HEK293 (cell line): ENCODE data around the gene PRRT1B.

Source experiments
- CTCF ChIA-PET: fragments of 350-600 bp; formaldehyde crosslinking; extraction: SDS; loops from one replicate; lab custom pipeline; 2021; ENCODE audit warnings: antibody characterized with exemption; lab: Yijun Ruan, JAX
- POLR2A ChIA-PET: fragments of 300-600 bp; formaldehyde crosslinking; extraction: SDS; loops from one replicate; lab custom pipeline; 2020; ENCODE audit warnings: antibody characterized with exemption, inconsistent platforms; lab: Yijun Ruan, JAX
- H3K27ac ChIP-seq: fragments of 200-500 bp; sonication (Bioruptor generic); 2 replicates; pipeline ENCODE4 v1.5.1; 2014; ENCODE audit warnings: low read depth, low read length, control low read depth, inconsistent platforms; ENCODE audit errors: extremely low read depth
- H3K36me3 ChIP-seq, 2 experiments: fragments of 200-500 bp in 1 of 2; sonication (Bioruptor generic) in 1 of 2; 1 replicate in 1 of 2; 2 replicates in 1 of 2; pipeline ENCODE4 v1.5.1; 2014 to 2017; ENCODE audit warnings: inconsistent platforms in 2 of 2, low read length in 2 of 2; ENCODE audit not compliant: control insufficient read depth in 2 of 2, insufficient read depth in 1 of 2
- H3K4me1 ChIP-seq: fragments of 200-500 bp; sonication (Bioruptor generic); 2 replicates; pipeline ENCODE4 v1.5.1; 2014; ENCODE audit warnings: mild to moderate bottlenecking, low read length, inconsistent platforms; ENCODE audit not compliant: control insufficient read depth, insufficient read depth
- H3K4me3 ChIP-seq: 2 replicates; pipeline ENCODE4 v1.5.1; 2011; ENCODE audit warnings: low read depth, mild to moderate bottlenecking, control low read depth, low read length, moderate library complexity
- H3K9me3 ChIP-seq: fragments of 200-500 bp; sonication (Bioruptor generic); 2 replicates; pipeline ENCODE4 v1.5.1; 2014; ENCODE audit warnings: low read depth, low read length, inconsistent platforms; ENCODE audit not compliant: control insufficient read depth, insufficient read depth
- EGR2 ChIP-seq: fragments of 450-650 bp; formaldehyde crosslinking; IDR thresholded peaks from 2 replicates; pipeline ENCODE4 v1.5.1; 2016; ENCODE audit warnings: low read depth, missing biosample characterization, missing genetic modification characterization
- GFI1B ChIP-seq: fragments of 450-650 bp; formaldehyde crosslinking; IDR thresholded peaks from 2 replicates; pipeline ENCODE4 v1.5.1; 2016; ENCODE audit warnings: missing biosample characterization, missing genetic modification characterization
- GLIS1 ChIP-seq: fragments of 450-650 bp; formaldehyde crosslinking; IDR thresholded peaks from 2 replicates; pipeline ENCODE4 v1.5.1; 2016; ENCODE audit warnings: missing biosample characterization, missing genetic modification characterization
- KLF17 ChIP-seq: fragments of 450-650 bp; formaldehyde crosslinking; IDR thresholded peaks from 2 replicates; pipeline ENCODE4 v1.5.1; 2016; ENCODE audit warnings: missing biosample characterization, missing genetic modification characterization
- KLF8 ChIP-seq: fragments of 450-650 bp; formaldehyde crosslinking; IDR thresholded peaks from 2 replicates; pipeline ENCODE4 v1.5.1; 2016; ENCODE audit warnings: missing biosample characterization, missing genetic modification characterization
- SP3 ChIP-seq: fragments of 450-650 bp; formaldehyde crosslinking; IDR thresholded peaks from 2 replicates; pipeline ENCODE4 v1.5.1; 2016; ENCODE audit warnings: missing biosample characterization, missing genetic modification characterization
- WT1 ChIP-seq: fragments of 450-650 bp; formaldehyde crosslinking; IDR thresholded peaks from 2 replicates; pipeline ENCODE4 v1.5.1; 2016; ENCODE audit warnings: missing biosample characterization, missing genetic modification characterization
- ZFHX2 ChIP-seq: fragments of 450-650 bp; formaldehyde crosslinking; conservative IDR thresholded peaks from 2 replicates; pipeline ENCODE4 v1.5.1; 2016; ENCODE audit warnings: missing biosample characterization, missing genetic modification characterization
- ZFP37 ChIP-seq: fragments of 450-650 bp; formaldehyde crosslinking; IDR thresholded peaks from 2 replicates; pipeline ENCODE4 v1.5.1; 2016; ENCODE audit warnings: missing biosample characterization, missing genetic modification characterization
- ZFP69B ChIP-seq: fragments of 450-650 bp; formaldehyde crosslinking; IDR thresholded peaks from 2 replicates; pipeline ENCODE4 v1.5.1; 2016; ENCODE audit warnings: missing biosample characterization, missing genetic modification characterization
- ZNF121 ChIP-seq: fragments of 450-650 bp; formaldehyde crosslinking; IDR thresholded peaks from 2 replicates; pipeline ENCODE4 v1.5.1; 2016; ENCODE audit warnings: missing biosample characterization, missing genetic modification characterization
- ZNF146 ChIP-seq: fragments of 450-650 bp; formaldehyde crosslinking; IDR thresholded peaks from 2 replicates; pipeline ENCODE4 v1.5.1; 2016; ENCODE audit warnings: missing biosample characterization, missing genetic modification characterization
- ZNF221 ChIP-seq: fragments of 450-650 bp; formaldehyde crosslinking; IDR thresholded peaks from 2 replicates; pipeline ENCODE4 v1.5.1; 2017; ENCODE audit warnings: missing biosample characterization, missing genetic modification characterization, borderline replicate concordance
- ZNF292 ChIP-seq: fragments of 450-650 bp; formaldehyde crosslinking; IDR thresholded peaks from 2 replicates; pipeline ENCODE4 v1.5.1; 2016; ENCODE audit warnings: low read depth, missing biosample characterization, missing genetic modification characterization, borderline replicate concordance
- ZNF341 ChIP-seq: fragments of 450-650 bp; formaldehyde crosslinking; IDR thresholded peaks from 2 replicates; pipeline ENCODE4; 2016; ENCODE audit warnings: low read depth, missing biosample characterization, missing genetic modification characterization
- ZNF473 ChIP-seq: fragments of 450-650 bp; formaldehyde crosslinking; IDR thresholded peaks from 2 replicates; pipeline ENCODE4 v1.5.1; 2017; ENCODE audit warnings: missing biosample characterization, missing genetic modification characterization
- ZNF544 ChIP-seq: fragments of 450-650 bp; formaldehyde crosslinking; IDR thresholded peaks from 2 replicates; pipeline ENCODE4 v1.5.0; 2017; ENCODE audit warnings: missing biosample characterization, missing genetic modification characterization
- ZNF558 ChIP-seq: fragments of 450-650 bp; formaldehyde crosslinking; IDR thresholded peaks from 2 replicates; pipeline ENCODE4 v1.5.1; 2016; ENCODE audit warnings: missing biosample characterization, missing genetic modification characterization
- ZNF624 ChIP-seq: fragments of 450-650 bp; formaldehyde crosslinking; IDR thresholded peaks from 2 replicates; pipeline ENCODE4 v1.5.1; 2017; ENCODE audit warnings: missing biosample characterization, missing genetic modification characterization
- ZNF768 ChIP-seq: fragments of 450-650 bp; formaldehyde crosslinking; IDR thresholded peaks from 2 replicates; pipeline ENCODE4 v1.5.1; 2018; ENCODE audit warnings: missing biosample characterization, mild to moderate bottlenecking, missing genetic modification characterization
- ZNF777 ChIP-seq: fragments of 450-650 bp; formaldehyde crosslinking; IDR thresholded peaks from 2 replicates; pipeline ENCODE4 v1.5.1; 2017; ENCODE audit warnings: missing biosample characterization, missing genetic modification characterization, borderline replicate concordance
- ZSCAN4 ChIP-seq: fragments of 450-650 bp; formaldehyde crosslinking; IDR thresholded peaks from 2 replicates; pipeline ENCODE4 v1.5.1; 2017; ENCODE audit warnings: missing biosample characterization, missing genetic modification characterization
- ZSCAN5A ChIP-seq: fragments of 450-650 bp; formaldehyde crosslinking; IDR thresholded peaks from 2 replicates; pipeline ENCODE4 v1.5.1; 2016; ENCODE audit warnings: missing biosample characterization, missing genetic modification characterization

PRRT1B gene

GRCh38 chr9:131578731-131579504 lies 33.6 kb downstream of the PRRT1B start:
- H3K4me3 ChIP-seq = no peak overlapping the region

GRCh38 chr9:131579789-131580211 lies 34.5 kb downstream of the PRRT1B start:
- ChIA-PET CTCF (interaction anchor here (0.6 to 1.8 kb wide), 4 partner anchors 12 to 605 kb away, joined by 3 to 6 read pairs (median 4); no protein-coding TSS in a partner anchor), POLR2A (no interaction called here)
- TF ChIP-seq ZNF221 (no peak), ZNF777 (no peak), ZSCAN4 (tag by site-specific recombination) (no peak), ZNF544 (tag by site-specific recombination) (no peak), ZNF341 (tag by site-specific recombination) (no peak), ZNF768 (no peak), GFI1B (tag by site-specific recombination) (no peak), ZNF624 (tag by site-specific recombination) (no peak)
- Histone ChIP-seq H3K4me3 (no peak overlapping the region), H3K9me3 (no peaks in the 10 kb centered on the region), H3K4me1 (no peaks in the 10 kb centered on the region), H3K36me3 (peaks cover 0 to 63% of the 10 kb centered on the region in 2 experiments; a peak in 2 of 3 replicates), H3K27ac (no peak overlapping the region)

More at GRCh38 chr9:131578731-131579504, 33.6 kb downstream of the PRRT1B start:
- H3K9me3 ChIP-seq = no peaks in the 10 kb centered on the region
- H3K4me1 ChIP-seq = no peaks in the 10 kb centered on the region
- no peak overlapping the region for H3K27ac ChIP-seq
- TF ChIP-seq SP3 (tag by site-specific recombination) (no peak), WT1 (tag by site-specific recombination) (no peak), ZFP69B (tag by site-specific recombination) (no peak), EGR2 (tag by site-specific recombination) (peak; percentile 77), ZSCAN5A (tag by site-specific recombination) (no peak), ZNF146 (tag by site-specific recombination) (no peak), ZNF558 (no peak), ZNF292 (tag by site-specific recombination) (no peak), ZNF121 (tag by site-specific recombination) (no peak), ZFHX2 (tag by site-specific recombination) (peak; percentile 41), KLF8 (tag by site-specific recombination) (no peak), ZFP37 (tag by site-specific recombination) (no peak), ZNF473 (tag by site-specific recombination) (no peak), KLF17 (no peak), GLIS1 (tag by site-specific recombination) (no peak)
- peaks cover 0 to 54% of the 10 kb centered on the region in 2 experiments; a peak in 2 of 3 replicates for H3K36me3 ChIP-seq
- ChIA-PET CTCF (interaction anchor here (0.7 to 1.8 kb wide), 4 partner anchors 12 to 604 kb away, joined by 3 to 6 read pairs (median 4); partner anchors contain the start of gene POMT1), POLR2A (no interaction called here)
